ENCODE results near the gene OBP2A.

- TF ChIP-seq FOXP2 (optimal IDR thresholded peaks at IDR 0.05; ENCODE audit: control extremely low read depth, extremely low read length, insufficient read depth) (no peak), POLR2AphosphoS5 (IDR thresholded peaks at IDR 0.05; ENCODE audit: borderline replicate concordance, low read depth, low read length) (no peak)
Observed at GRCh38 chr9:135587658-135588057, 41.7 kb downstream of the OBP2A start.

Measured in SK-N-MC (cell line).